GM18499 (cell line): ENCODE measurements around the gene TWIST2.

Experiments used
- ATAC-seq: cut with Tn5 transposase; IDR thresholded peaks from one replicate; pipeline ENCODE4 v1.9.1; 2021; ENCODE audit warnings: moderate number of reproducible peaks; ENCODE audit not compliant: insufficient read depth, unreplicated experiment

Gene TWIST2

DNA sequence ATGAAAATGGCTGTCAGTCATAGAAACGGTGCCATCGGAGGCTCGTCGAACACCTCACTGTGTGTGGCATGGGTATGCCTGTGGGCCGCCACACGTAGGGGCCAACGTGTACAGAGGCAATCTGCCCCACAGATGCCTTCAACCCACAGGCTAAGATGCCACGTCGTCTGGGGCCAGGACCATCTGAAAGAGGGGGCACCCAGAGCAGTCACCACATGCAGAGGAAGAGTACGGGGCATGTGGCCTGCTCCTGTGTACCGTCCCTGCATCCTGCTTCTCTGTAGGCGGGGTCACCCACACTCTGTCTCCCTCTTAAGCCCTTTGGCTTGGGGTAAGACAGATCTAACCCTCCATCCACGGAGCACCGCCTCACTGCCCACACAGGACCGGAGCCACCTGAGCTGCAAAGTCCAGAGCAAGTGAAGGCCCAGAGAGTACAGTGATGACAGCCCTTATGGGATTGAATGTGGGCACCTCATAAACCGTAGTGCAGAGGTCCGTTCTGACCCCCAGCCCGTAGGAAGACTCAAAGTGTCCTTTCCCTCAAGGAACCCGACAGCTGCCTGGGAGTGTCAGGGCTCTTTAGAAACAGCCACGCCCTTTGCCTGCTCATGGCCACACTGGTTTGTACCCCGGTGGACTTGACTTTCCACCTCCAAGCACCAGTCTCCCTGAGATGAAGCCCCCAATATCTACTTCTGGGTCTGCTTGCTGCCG, 66.2 kb downstream of the TWIST2 start:
- no peak for ATAC-seq

DNA sequence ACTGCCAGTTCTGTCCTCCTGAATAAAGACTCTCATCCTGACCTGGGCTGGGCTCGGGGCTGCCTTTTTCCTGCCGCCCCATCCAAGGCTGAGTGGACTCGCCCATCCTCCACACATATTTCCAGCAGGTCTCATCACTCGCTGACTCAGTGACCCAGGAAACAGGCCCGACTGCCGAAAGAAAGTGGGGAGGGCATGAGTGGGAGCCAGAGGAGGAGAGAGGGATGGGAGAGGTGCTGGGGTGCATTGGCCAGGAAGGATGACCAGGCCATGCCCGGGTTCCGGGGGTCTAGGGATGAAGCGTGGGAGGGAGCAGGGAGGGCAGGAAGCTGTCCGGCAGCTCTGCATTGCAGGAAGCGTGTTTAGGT, 66.7 kb downstream of the TWIST2 start:
- ATAC-seq: no peak

DNA sequence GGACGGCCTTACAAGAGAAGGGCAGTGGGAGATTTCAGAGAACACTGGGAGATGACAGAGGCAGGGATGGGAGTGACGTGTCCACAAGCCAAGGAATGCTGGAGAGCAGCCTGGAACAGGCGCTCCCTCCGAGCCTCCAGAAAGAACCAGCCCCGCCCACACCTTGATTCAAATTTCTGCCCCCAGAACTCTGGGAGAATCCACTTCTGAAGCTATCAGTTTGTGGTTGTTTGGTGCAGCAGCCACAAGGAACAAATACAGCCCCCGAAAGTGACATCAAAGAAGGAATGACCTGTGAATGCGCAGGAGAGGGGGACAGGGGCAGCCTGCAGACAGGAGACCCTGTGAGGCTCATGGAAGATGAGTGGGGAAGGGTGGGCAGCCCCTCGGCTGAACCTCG, 67.3 kb downstream of the TWIST2 start:
- no peak for ATAC-seq

DNA sequence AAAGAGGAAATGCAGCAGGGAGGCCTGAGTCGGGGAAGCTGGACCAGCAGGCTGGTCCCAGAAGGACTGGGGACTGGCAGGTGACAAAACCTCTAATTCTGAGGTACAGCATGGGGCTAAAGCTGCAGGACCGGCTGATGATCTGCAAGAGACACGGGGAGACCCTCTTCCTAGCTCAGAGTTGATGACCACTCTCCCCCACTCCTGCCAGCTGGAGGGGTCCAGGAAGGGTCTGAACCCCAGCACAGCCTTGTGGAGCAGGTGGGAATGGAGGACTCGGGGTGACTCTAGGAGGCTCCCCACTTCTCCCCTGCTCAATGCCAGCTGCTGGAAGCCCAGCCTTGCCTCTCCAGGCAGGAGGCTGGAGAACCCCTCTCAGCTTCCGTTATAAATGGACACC, 67.7 kb downstream of the TWIST2 start:
- ATAC-seq: no peak

DNA sequence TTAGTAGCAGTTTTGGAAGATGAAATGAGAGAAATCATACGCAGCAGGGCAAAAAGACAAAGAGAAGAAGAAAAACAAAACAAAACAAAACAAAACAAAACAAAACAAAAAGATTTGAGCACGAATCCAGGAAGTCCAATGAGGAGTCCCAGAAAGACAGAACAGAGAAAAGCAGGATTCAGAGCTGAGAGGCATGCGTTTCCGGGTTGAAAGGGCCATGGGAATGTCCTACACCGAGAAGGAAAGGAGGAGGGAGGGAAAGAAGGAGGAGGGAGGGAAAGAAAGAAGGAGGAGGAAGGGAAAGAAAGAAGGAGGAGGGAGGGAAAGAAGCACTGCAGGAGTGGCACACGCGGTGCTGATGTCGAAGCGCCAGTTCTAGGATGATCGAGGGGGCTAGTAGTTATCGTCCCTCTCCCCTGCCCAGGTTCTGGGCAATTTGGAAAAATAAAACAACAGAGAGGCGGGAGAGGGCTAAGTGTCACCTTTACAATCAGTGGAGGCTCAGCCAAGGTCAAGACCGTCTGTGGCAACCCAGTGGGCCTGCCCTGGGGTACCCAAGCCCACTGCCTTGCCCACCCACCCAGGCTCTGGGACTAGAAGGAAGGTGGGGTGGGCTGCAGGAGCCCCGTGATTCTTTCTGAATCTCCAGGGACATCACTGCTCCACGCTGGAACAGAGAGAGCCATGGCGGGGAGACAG, 68.4 kb downstream of the TWIST2 start:
- ATAC-seq: no peak

DNA sequence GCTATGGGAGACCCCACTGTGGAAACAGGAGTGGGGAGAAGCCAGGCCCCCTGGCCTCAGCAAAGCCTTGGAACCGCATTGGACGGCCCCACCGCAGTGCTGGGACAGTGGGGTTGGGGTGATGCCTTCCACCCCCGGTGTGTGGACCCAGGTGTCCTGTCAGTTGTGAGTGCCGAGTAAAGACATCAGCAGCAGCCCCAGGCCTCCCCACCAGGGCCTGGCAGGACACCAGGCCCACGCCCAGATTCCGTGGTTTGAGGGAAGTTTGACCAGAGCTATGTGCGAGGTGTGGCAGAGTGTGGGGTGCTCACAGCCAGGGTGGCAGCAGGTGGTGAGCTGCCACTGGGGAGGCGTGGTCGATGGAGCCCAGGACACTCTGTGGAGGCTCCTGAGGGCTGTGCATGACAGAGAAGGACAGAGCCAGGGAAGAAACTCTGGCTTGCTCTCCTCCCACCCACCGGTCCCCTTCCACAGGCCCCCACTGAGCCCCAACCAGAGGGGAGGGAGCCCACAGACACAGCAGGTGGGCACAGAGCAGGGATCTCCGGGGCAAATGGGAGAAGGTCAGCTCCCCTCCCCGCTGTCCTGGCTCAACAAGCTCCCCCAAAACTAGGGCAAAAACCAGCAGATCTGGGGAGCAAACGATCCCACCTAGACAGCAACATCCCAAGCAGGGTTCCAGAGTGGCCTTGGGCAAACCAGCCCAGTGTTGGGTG, 69.1 kb downstream of the TWIST2 start:
- ATAC-seq: no peak

DNA sequence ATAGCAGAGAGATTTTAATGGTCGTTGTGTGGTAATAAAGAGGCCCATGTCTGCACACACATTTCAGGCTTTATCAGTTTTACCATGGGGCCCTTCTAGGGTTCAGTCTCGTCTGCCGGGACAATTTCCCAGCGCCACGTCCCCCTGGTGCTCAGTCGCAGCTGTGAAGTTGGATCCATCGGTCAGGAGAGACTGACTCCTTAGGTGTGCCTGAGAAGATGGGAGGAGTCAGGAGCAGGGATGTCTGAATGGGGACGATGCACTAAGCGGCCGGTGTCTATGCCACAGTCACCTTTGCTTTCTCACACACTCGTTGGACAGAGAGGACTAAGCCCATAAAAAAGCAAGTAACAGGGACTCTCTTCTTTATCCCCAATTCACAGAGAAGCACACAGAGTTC, 71.4 kb downstream of the TWIST2 start:
- ATAC-seq: no peak

DNA sequence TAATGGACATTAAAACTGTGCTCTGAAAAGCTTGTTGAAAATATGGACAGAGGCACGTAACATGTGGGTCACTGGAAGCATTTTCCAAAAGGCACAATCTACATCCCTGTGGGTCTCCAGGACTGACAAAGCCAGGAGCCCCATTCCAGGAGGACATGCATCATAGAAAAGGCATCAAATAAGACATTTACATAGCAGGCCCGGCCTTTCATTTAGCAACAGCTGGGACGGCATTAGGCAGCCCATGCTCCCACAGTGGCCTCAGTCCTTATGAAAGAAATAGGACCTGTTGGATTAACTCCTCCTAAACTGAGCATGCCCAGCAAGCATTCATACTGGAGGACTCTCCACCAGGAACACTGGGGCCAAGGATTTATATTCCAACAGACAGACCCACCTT, 72.2 kb downstream of the TWIST2 start:
- ATAC-seq: no peak

DNA sequence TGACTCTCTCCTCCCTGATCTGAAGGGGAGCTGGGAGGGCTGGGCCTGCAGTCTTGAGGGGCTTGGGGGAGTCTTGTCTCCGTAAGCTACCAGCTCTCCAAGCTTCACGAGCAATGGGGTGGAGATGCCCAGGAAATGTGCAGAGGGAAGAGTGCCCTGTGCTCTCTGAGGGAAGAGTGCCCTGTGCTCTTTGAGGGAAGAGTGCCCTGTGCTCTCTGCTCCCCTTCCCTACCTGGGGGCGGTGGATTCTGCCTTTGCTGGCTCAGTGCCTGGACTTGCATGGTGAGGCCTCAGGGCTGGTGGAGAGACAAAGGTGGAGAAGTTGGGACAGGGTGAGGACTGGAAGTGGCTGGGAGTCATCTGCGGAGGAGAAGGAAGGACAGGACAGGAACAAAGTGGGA, 72.7 kb downstream of the TWIST2 start:
- no peak for ATAC-seq

DNA sequence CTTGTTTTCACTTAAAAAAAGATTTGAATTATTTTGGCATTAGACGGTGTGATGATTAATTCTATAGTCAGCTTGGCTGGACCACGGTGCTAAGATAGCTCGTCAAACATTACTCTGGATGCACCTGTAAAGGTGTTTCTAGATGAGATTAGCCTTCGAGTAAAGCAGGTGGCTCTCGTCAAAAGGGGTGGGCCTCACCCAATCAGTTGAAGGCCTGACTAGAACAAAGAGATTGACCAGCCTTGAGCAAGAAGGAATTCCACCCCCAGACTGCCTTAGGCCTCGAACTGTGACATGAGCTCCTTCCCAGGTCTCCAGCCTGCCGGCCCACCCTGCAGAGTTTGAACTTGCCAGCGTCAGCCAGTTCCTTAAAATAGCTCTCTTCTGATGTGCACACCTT, 73.4 kb downstream of the TWIST2 start:
- ATAC-seq: no peak

DNA sequence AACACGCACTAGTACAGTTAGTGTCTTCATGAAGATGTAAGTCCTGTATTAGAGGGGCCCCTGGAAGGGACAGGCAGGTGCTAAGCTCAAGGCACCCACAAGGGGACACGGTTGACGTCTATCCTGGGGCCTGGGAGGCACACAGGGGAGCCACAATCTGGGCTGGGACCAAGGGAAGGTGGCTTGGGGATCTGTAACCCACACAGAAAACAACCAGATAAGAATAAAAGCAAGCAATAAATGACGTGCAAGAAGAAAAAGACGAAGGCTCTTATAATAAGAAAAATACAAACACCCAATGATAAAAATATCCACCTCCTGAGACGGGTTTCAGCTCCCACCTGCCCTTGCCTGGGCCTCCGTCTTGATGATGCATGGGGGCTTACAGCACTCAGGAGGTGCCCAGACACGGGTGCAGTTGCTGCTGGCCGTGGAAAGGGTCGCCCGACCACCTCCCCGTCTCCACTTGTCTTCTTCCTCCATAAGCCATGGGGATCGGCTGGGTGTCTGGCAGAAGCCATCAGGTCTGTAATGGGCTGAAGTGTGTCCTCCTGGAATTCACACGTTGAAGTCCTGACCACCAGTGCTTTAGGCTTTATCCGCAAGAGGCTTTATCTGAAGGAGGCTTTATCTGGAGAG, 73.9 kb downstream of the TWIST2 start:
- no peak for ATAC-seq

DNA sequence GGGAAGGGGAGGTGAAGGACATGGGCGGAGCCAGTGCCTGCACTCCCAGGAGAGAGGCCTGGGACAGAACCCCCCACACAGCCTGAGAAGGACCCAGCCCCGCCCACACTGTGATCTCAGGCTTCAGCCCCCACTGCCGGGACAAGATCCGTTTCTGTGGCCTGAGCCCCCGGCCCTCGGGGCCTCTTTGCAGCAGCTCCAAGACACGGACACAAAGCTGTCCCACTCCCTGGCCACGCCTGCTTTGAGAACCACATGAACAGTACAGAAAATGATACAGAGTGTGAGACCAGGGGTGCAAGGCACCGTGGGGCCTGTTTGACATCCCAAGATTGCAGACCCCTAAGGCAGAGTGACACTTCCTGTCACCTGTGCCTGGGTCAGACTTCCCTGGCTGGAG, 74.5 kb downstream of the TWIST2 start:
- ATAC-seq: no peak

DNA sequence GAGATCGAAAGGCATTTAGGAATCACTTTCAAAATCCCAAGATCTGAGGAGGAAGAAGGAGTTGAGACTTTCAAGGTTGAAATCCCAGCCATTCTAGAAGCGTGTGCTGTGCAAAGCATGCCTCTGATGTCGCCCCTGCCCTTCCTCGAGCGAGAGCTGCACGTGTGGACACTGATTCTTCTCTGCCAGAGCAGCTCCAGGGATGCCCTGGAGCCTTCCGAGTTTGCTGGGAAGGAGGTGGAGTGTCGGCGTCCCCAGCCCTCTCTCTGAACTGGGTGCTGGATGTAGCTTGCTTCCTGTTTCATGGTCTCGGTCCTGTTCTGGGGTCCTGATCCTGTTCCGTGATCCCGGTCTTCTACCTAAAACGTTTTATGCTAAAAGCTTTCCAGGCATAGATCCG, 76.1 kb downstream of the TWIST2 start:
- no peak for ATAC-seq

DNA sequence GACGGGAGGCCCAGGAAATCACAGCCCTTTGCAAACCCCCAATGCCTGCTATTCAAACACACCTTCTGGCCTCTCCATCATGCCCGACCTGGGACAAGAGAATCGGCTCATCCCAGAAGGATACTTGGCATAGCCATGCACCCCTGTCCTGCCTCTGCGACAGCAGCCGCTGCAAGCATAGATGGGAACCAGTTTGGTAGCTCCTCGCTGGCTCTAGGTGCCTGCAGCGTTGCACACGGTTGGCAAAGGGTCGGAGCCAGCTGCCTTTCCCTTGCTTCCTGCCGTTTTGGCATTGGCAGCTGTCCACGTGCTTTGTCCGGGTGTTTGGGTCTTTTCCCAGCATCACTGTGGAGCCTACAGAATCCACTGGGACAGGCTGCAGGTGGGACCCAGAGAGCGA, 76.9 kb downstream of the TWIST2 start:
- ATAC-seq: no peak

DNA sequence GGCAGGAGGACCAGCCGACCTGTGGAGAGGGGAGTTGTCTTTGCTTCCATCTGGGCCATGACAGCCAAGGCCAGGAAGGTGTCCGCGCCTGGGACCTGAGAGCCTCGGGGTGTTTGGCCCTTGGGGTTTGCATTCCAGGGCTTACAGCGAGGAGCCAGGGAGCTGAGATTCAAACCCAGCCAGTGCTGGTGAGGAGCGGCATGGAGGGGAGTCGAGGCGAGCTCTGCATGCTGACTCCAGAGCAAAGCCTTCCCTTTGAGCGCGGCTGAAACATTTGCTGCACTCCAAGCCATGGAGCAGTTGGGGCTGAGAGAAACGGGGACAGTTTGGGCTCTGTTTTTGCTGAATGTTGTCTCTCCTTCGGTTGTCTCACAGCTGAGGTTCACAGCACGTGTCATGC, 77.4 kb downstream of the TWIST2 start:
- no peak for ATAC-seq

DNA sequence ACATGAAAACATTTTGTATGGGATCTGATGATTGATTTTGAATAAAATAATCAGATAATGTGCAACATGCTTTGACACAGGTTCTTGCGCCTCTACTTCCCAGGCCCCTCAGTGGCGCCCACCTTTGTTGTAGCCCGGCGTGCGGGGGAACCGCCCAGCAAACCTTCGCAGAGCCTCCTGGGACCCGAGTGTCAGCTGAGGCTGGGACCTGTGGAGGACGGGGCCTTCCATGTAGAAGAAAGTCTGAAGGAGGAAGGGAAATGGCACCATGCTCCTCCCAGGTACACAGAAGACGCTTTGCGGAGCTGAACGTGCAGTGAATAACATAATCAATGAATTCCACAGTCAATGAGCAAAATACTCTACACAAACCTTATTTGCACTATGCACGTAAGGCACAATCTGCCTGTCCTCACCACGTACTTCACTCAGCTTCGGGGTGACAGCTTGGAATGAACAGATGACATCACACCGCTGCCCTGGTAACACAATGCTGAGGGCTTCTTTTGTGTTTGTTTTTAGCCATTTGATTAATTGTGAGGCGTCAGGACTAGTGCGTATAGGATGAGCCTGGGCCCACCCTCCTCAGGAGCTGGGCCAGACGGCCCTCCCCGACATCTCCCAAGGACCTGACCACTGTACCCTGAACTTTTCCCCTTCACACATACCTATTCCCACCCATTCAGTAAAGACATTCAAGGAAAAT, 78.1 kb downstream of the TWIST2 start:
- ATAC-seq: no peak

DNA sequence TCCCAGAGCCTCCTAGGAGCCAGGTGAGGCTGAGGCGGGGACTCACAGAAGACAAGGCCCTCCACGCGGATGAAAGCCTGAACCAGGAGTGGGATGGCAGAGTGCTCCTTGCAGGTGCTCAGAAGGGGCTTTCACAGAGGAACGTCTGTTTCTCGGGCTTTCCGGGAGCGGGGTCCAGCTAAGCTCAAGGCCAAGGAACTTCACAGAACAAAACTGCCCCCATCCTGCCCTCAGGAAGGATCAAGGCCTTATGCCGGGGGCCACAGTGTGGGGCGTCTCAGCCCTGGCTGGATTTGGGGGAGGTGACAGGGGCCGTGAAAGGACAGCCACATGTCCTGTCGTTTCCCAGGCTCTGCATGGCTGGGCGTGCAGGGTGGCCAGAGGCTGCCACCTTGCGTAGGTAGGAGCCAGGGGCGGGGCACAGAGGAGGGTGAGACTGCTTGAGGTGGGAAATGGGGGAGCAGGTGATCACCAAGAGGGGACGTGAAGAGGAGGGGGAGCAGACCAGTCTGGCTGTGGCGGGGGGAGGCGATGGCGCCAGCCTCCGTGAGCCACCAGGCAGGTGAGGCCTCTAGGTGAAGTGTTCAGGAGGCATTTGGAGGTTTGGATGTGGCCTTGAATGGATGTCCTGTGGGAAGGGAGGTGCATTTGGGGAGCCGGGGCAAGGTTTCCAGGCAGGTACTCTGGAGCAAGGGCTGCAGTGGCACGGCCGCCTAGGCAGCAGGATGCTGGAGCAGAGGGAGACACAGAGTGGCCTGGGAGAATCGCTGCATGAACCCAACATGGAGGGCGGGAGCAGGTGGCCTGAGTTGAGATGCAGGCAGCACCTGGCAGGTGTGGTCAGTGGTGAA, 79.1 kb downstream of the TWIST2 start:
- ATAC-seq: no peak

DNA sequence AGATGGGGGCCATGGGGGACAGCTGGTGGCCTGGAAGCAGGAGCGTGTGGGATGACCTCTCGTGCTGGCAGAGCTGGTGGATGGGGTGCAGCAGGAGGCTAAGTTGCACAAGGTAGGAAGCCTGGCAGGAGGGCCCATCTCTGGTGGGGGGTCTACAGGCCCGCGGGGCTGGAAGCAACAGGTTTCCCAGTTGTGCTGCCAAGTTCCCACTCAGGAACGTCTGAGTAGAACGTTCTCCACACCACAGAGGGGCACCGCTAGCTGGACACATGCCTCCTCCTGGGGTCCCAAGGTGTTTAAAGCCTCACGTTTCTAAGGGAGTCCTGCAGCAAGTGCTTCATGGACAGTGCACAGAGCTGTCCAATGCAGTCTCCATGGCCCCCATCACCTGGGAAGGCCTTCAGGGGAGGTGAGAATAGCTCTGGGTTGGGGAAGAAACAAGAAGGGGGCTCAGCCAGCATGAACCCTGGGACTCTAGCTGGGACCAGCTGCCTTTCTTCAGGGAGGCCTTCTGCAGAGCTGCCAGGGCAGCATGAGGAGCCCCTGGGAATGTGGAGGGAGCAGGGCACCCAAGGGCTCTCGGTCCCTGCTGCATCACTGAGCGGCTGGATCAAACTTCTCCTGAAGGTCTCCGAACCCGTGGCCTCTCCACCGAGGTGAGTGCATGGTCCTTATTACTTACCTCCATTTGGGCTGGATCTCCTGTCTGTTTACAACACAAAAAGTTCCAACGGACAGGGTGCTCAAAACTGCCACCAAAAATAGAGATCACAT, 80.0 kb downstream of the TWIST2 start:
- ATAC-seq: no peak
